ENCODE results near the gene PLEKHG4. TPM values are rescaled to one million over a fixed set of nuclear protein-coding genes. Genes with fewer than 3 reads are reported as not detected.

Gene PLEKHG4
- total RNA-seq, 1 experiment from 2014 or later: 32.7 TPM

DNA sequence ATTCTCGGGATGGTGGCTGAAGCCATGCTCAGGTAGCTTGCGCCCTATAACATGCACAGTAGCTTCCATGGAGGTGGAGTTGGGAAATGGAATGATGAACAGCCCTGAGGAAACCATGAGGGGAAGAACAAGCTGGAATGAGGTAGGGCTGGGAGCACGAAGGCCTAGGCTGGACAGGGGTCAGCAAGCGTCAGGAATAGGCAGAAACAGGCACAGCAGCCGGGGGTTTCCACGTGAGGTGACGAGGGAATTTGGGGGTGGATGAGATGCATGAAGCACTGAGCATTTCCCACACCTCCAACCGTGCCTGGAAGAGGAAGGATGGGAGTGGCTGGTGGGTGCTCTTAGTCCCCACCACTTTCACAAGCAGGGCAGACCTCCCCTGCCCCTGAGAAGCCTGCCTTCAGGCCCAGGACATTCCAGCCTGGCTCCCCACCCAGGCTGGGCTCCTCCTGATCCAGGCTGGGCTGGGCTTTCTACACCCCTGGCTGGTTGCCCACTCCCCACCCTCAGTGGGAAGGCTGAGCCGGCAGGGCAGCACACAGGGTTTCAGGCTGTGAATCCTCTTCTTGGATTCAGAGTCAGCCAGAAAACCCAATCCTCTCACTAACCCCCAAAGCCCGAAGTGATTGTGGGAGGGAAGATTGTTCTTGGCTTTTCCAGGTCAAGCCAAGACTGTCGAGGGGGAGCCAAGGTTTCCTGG, 21.9 kb downstream of the PLEKHG4 start:
- no TSS peak for BruUV-seq (replicated peaks)
- Mint-ChIP-seq H3K4me3 (ENCODE audit: unreplicated experiment) (no peak overlapping the region), H3K4me1 (ENCODE audit: insufficient read depth, unreplicated experiment) (peaks cover 5% of the 10 kb centered on the region), H3K36me3 (ENCODE audit: insufficient read depth, unreplicated experiment) (no peaks in the 10 kb centered on the region), H3K27me3 (ENCODE audit: insufficient read depth, unreplicated experiment) (no peaks in the 10 kb centered on the region), H3K9me3 (ENCODE audit: unreplicated experiment) (no peaks in the 10 kb centered on the region), H3K27ac (ENCODE audit: low read depth, unreplicated experiment) (no peak overlapping the region)
- TF ChIP-seq, protein P1, sequence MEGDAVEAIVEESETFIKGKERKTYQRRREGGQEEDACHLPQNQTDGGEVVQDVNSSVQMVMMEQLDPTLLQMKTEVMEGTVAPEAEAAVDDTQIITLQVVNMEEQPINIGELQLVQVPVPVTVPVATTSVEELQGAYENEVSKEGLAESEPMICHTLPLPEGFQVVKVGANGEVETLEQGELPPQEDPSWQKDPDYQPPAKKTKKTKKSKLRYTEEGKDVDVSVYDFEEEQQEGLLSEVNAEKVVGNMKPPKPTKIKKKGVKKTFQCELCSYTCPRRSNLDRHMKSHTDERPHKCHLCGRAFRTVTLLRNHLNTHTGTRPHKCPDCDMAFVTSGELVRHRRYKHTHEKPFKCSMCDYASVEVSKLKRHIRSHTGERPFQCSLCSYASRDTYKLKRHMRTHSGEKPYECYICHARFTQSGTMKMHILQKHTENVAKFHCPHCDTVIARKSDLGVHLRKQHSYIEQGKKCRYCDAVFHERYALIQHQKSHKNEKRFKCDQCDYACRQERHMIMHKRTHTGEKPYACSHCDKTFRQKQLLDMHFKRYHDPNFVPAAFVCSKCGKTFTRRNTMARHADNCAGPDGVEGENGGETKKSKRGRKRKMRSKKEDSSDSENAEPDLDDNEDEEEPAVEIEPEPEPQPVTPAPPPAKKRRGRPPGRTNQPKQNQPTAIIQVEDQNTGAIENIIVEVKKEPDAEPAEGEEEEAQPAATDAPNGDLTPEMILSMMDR (IDR thresholded peaks at IDR 0.05; ENCODE audit: unreplicated experiment): no peak
- DNase-seq (ENCODE audit: unreplicated experiment): no peak
- ChIA-PET CTCF (no interaction called here), POLR2A (no interaction called here)
- intact Hi-C loops (cut with micrococcal nuclease): no loop called here

DNA sequence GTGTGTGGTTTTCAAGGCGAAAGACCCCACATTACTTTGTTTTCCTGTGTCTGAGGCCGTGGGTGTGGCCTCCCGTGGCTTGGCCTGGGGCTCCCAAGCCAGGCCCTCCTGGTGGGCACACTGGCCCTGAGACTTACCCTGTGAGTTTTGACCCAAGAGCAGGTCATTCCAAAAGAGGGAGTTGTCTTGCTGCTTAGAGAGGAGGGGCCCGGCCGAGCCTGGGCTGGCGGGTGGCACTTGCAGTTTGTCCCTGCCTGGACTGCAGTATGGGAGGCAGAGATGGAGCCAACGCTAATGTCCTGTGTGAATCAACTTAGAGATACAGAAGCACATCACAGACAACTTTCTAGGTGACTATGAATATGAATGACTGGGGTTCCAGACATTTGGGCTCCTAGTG, 22.7 kb downstream of the PLEKHG4 start:
- Mint-ChIP-seq H3K9me3 (ENCODE audit: unreplicated experiment) (no peaks in the 10 kb centered on the region), H3K4me3 (ENCODE audit: unreplicated experiment) (no peak overlapping the region), H3K27ac (ENCODE audit: low read depth, unreplicated experiment) (no peak overlapping the region), H3K36me3 (ENCODE audit: insufficient read depth, unreplicated experiment) (no peaks in the 10 kb centered on the region), H3K27me3 (ENCODE audit: insufficient read depth, unreplicated experiment) (no peaks in the 10 kb centered on the region), H3K4me1 (ENCODE audit: insufficient read depth, unreplicated experiment) (no peaks in the 10 kb centered on the region)
- BruUV-seq (replicated peaks): no TSS peak
- DNase-seq (ENCODE audit: unreplicated experiment): no peak
- TF ChIP-seq, protein P1 (IDR thresholded peaks at IDR 0.05; ENCODE audit: unreplicated experiment): no peak
- CTCF ChIA-PET: no interaction called here
- POLR2A ChIA-PET: no interaction called here
- intact Hi-C loops (cut with micrococcal nuclease): no loop called here

DNA sequence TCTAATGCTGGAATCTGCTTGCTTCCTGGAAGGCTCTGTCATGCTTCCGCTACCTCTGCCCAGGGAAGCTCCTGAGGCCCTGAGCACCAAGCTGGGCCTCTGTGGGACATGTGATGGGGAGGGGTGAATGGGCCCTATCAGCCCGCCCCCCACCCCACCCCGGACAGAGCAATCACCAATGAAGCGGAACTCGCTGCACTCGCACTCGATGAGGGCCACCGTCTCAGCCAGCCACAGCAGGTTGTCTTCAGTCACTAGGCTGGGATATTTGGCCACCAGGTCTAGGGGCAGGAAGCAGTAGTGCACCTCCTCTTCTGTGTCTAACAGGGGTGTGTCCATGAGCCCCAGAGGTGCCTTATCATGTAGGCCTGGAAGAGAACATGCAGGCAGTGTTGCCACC, 23.6 kb downstream of the PLEKHG4 start:
- no peak for DNase-seq (ENCODE audit: unreplicated experiment)
- Mint-ChIP-seq H3K36me3 (ENCODE audit: insufficient read depth, unreplicated experiment) (no peaks in the 10 kb centered on the region), H3K4me3 (ENCODE audit: unreplicated experiment) (no peak overlapping the region), H3K9me3 (ENCODE audit: unreplicated experiment) (no peaks in the 10 kb centered on the region), H3K27me3 (ENCODE audit: insufficient read depth, unreplicated experiment) (peaks cover under 1% of the 10 kb centered on the region), H3K4me1 (ENCODE audit: insufficient read depth, unreplicated experiment) (no peaks in the 10 kb centered on the region), H3K27ac (ENCODE audit: low read depth, unreplicated experiment) (no peak overlapping the region)
- intact Hi-C loops (cut with micrococcal nuclease): no loop called here
- POLR2A ChIA-PET: no interaction called here
- no TSS peak for BruUV-seq (replicated peaks)
- TF ChIP-seq, protein P1 (IDR thresholded peaks at IDR 0.05; ENCODE audit: unreplicated experiment): no peak
- CTCF ChIA-PET: no interaction called here

DNA sequence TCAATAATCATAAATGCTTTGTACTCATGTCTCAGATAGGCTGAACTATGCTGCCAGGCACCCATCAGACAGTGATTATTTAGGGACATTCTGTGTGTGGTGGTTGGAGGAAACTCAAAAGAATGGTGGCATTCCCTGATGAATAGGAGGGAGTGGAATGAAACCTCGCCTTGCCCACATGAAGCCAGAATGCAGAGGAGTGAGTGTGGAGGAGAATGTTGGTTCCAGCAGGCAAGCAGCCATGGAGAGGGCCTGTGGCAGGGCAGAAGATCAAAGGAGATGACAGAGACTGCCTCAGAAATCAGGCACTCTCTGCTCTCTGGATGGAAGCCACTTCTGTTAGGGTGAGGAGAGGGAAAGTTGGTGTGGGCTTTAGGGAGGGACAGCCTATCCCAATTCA, 24.7 kb downstream of the PLEKHG4 start:
- Mint-ChIP-seq H3K36me3 (ENCODE audit: insufficient read depth, unreplicated experiment) (no peaks in the 10 kb centered on the region), H3K9me3 (ENCODE audit: unreplicated experiment) (no peaks in the 10 kb centered on the region), H3K27ac (ENCODE audit: low read depth, unreplicated experiment) (no peak overlapping the region), H3K4me1 (ENCODE audit: insufficient read depth, unreplicated experiment) (no peaks in the 10 kb centered on the region), H3K27me3 (ENCODE audit: insufficient read depth, unreplicated experiment) (peaks cover 11% of the 10 kb centered on the region), H3K4me3 (ENCODE audit: unreplicated experiment) (no peak overlapping the region)
- TF ChIP-seq, protein P1 (IDR thresholded peaks at IDR 0.05; ENCODE audit: unreplicated experiment): no peak
- no TSS peak for BruUV-seq (replicated peaks)
- ChIA-PET CTCF (no interaction called here), POLR2A (no interaction called here)
- DNase-seq (ENCODE audit: unreplicated experiment): no peak
- intact Hi-C loops (cut with micrococcal nuclease): no loop called here

Data from MCF 10A (cell line).